COLO829 (cell line): Measurements from ENCODE around the gene PDS5A.
"Not testable (repeated sequence)": the region's sequence is repeated elsewhere in the genome, so short reads cannot be mapped to it uniquely, and the experiment has no call there.

Source experiments
- DNase-seq: peaks from one replicate; pipeline ENCODE4 v3.0.0; 2012; ENCODE audit warnings: low spot score

Gene PDS5A

DNA sequence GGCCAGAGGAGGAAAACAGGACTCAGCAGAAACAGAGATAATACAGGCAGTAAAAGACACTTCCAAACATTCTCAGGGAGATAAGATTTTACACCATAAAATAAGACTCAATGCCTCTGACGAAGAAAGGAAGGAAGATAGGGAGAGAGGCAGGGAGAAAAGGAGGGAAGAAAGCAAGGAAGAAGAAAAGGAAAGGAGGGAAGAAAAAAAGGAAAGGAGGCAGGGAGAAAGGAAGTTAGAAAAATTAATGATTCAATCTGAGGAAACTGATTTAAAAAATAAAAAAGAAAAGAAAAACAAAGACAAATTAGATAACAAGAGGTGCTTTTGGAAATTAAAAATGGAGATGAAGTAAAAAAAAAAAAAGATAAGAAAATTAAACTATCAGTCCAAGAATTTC lies 72.1 kb downstream of the PDS5A start:
- no peak for DNase-seq

GRCh38 chr4:39905019-39905418 lies 72.7 kb downstream of the PDS5A start:
- not testable (repeated sequence) for DNase-seq

GRCh38 chr4:39900966-39901365 lies 76.7 kb downstream of the PDS5A start:
- no peak for DNase-seq

DNA sequence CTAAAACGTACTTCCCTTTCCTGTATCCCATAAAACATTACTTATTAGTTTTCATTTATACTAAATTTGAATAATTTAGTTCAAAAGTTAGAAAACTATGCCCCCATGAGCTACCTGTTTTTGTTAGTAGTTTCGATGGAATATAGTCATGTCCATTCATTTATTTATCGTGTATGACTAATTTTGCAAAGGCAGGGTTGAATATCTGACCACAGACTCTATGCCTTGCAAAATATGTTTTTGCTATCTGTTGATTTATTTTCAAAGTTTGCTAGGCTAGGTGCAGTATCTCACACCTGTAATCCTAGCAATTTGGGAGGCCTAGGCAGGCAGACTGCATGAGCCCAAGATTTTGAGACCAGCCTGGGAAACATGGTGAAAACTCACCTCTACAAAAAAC lies 78.4 kb downstream of the PDS5A start:
- no peak for DNase-seq

- DNase-seq = no peak
Observed at GRCh38 chr4:39898015-39898414, 79.7 kb downstream of the PDS5A start.

GRCh38 chr4:39893693-39894072 lies 84.0 kb downstream of the PDS5A start:
- DNase-seq = no peak

DNA sequence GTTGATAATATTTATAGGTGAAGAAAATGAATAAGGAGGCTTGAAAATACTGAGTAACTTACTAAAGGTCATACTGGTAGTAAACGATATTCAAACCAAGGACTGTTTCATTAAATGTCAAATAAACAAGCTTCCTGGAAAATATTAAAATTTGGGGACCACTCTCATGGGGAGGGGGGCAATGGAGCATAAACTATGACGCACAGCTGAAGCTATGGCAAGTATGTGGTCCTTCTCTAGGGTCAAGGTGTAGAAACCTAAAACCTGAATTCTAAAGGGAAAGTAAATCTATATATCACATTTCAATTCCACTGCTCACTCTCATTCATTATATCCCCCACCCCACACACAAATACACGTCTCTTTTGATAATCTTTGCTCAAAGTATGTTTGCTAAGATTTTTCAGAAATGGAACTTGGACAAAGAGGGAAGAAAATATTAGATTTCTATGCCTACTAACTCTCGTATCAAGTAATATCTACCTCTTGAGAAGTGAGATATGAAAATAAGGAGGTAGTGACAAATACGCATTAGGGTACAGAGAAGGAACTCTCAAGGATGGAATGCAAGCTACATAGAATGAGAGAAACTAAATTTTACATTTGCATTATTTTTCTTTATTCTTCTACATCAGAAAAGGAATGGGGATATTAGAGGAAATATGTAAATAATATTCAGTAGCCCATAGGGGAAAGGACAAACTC lies 84.6 kb downstream of the PDS5A start:
- DNase-seq = no peak

DNA sequence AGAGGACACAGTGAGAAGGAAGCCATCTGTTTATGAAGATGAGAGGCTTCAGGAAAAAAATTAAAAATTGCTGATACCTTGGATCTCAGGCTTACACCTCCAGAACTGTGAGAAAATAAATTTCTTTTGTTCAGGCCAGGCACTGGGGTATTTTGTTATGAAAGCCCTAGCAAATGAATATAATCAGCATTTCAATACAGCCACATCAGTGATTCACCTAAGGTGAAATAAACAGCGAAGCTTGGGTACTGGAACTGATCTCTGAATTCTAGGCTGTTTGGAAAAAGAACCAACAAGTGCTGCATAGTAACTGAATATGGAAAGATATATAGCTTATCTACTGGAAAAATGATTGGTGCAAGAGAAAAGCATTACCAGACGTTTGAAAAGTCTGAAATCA lies 88.5 kb downstream of the PDS5A start:
- DNase-seq = no peak

GRCh38 chr4:39888541-39888940 lies 89.2 kb downstream of the PDS5A start:
- no peak for DNase-seq

GRCh38 chr4:39883646-39884045 lies 94.1 kb downstream of the PDS5A start:
- DNase-seq = no peak

GRCh38 chr4:39881789-39882188 lies 95.9 kb downstream of the PDS5A start:
- no peak for DNase-seq

DNA sequence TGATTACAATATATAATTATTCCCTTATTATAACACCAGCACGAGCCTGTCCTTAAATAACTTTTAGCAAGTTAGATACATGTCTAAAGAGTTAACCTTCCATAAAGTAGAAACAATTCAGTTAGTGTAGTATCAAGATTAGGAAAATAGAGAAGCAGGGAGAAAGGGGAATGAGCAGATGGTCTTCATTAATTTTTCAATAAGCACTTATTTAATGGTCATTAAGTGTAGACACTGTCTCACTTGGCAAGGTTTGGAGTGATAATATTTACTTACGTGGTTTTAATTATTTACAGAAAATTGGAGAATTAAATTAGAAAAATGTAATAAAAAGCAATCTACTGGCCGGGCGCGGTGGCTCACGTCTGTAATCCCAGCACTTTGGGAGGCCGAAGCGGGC lies 99.7 kb downstream of the PDS5A start:
- DNase-seq = no peak

- DNase-seq = no peak
Observed at GRCh38 chr4:39873823-39874222, 103.9 kb downstream of the PDS5A start.

DNA sequence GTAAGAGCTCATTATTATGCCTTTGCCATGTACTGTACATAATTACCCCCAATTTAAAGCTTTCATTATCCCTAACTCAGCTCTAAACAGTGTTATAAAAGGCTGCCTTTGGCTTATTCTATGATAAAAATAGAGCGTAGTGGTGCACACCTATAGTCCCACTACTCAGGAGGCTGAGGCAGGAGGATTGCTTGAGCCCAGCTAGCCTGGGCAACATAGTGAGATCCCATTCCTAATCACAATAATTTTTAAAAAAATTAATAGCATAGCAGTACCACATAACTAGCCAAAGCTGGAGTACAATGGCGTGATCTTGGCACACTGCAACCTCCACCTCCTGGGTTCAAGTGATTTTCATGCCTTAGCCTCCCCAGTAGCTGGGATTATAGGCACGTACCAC lies 112.4 kb downstream of the PDS5A start:
- no peak for DNase-seq

- no peak for DNase-seq
Observed at GRCh38 chr4:39864391-39864790, 113.3 kb downstream of the PDS5A start.

DNA sequence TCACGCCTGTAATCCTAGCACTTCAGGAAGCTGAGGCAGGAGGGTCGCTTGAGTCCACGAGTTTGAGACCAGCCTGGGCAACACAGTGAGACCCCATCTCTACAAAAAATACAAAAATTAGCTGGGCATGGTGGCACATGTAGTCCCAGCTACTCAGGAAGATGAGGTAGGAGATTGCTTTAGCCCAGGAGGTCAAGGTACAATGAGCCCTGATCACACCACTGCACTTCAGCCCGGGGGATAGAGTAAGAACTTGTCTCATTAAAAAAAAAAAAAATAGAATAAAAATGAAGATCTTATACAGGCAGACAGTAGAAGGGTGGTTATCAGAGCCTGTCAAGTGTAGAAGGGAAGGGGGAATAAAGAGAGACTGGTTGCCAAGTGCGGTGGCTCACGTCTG lies 116.9 kb downstream of the PDS5A start:
- no peak for DNase-seq

GRCh38 chr4:39855909-39856512 lies 121.7 kb downstream of the PDS5A start:
- peak; percentile 59 for DNase-seq

DNA sequence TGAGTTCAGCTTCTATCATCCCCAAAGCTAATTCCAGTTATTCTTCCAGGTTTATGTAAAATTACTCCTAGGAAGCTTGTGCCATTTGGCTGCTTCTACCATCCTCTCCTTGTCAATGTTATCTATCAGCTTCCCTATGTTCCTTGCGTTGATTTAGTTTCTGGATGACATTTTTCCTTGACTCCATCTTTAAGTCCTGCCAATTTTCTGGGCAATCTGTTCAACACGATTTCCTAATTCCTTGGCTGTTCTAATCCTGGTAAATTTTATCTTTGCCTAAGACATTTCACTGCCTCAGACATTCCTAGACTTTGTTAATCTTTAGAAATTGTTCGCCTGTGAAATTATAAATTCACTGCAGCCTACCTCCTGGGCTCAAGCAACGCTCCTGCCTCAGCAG lies 125.1 kb downstream of the PDS5A start:
- no peak for DNase-seq

DNA sequence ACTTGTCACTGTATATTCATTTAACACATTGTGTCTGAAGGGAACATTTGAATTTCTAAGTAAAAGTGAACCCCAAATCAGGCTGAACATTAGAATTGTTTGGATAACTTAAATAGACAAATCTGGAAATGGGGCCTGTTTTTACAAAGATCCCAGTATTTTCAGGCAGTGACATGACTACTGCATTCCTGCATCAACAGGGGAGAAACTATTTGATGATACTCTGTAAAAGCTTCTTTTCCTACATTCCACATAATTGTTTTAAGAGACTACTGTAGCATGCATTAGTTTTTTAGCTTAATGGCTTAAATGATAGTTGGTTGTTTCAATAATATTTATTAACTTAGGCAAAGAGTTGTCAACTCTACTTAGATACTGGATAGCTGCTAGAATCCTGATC lies 127.0 kb downstream of the PDS5A start:
- DNase-seq = no peak

DNA sequence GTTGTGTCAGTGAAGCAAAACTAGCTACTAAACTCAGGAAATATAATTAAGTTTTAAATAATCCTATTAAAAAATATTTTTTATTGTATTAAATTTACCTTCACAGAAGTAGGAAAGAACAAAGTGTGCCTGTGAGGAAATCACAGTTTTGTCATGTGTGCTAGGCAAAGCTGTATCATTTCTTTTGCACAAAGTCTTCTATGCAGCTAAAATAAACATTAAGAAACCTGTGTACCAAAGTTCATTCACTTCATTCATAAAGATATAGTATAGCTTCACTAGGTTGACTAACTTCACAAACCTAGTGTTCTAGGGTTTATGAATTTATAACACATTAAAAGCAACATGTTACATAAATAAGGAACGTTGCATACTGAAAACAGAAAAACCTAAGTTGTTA lies 131.0 kb downstream of the PDS5A start:
- DNase-seq = no peak

DNA sequence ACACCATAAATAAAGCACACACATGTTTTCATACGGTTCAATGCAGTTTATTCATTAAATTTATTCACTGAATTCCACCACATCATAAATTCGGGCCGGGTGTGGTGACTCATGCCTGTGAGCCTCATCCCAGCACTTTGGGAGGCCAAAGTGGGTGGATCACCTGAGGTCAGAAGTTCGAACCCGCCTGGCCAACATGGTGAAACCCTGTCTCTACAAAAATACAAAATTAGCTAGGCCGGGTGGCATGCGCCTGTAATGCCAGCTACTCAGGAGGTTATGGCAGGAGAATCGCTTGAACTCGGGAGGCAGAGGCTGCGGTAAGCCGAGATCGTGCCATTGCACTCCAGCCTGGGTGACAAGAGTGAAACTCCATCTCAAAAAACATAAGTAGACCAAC lies 131.6 kb downstream of the PDS5A start:
- no peak for DNase-seq

- DNase-seq = no peak
Observed at GRCh38 chr4:39841894-39842293, 135.8 kb downstream of the PDS5A start.

- DNase-seq = not testable (repeated sequence)
Observed at GRCh38 chr4:39840516-39840915, 137.2 kb downstream of the PDS5A start.

- no peak for DNase-seq
Observed at GRCh38 chr4:39840027-39840426, 137.7 kb downstream of the PDS5A start.
